ENCODE measurements around the gene SMIM30. TPM values are rescaled to one million over a fixed set of nuclear protein-coding genes. Genes with fewer than 3 reads are reported as not detected.

Gene SMIM30
- total and polyA plus RNA-seq, 10 of the 15 experiments (the other 5 are each of a cell fraction or from before 2014, with no cell fraction given): 42.2 to 258 (median 96.9) TPM

- TF ChIP-seq BRCA1 (IDR thresholded peaks at IDR 0.05; ENCODE audit: low read depth, low read length) (no peak), PKNOX1 (IDR thresholded peaks at IDR 0.05) (no peak), ZZZ3 (IDR thresholded peaks at IDR 0.05; ENCODE audit: control insufficient read depth, insufficient read length, low read depth) (no peak)
Observed at GRCh38 chr7:113137241-113137640, 18.9 kb upstream of the SMIM30 start (continued).

- no peak for FAIRE-seq
Observed at GRCh38 chr7:113134025-113134424, 15.7 kb upstream of the SMIM30 start.

More at GRCh38 chr7:113134025-113134424, 15.7 kb upstream of the SMIM30 start:
- ChIA-PET POLR2A (no interaction called here), CTCF (no interaction called here), RAD21 (ENCODE audit: unreplicated experiment) (no interaction called here), SMC1A (ENCODE audit: uncharacterized antibody, unreplicated experiment) (no interaction called here)
- no peak for ATAC-seq
- Histone ChIP-seq H3K4me2 (ENCODE audit: control insufficient read depth, insufficient read depth) (no peak overlapping the region), H3K36me3 (ENCODE audit: control insufficient read depth in 2 of 2, insufficient read depth in 2 of 2, low read length in 1 of 2) (no peaks in the 10 kb centered on the region), H4K20me1 (ENCODE audit: control insufficient read depth, insufficient read depth) (no peaks in the 10 kb centered on the region), H3K79me2 (ENCODE audit: control insufficient read depth, insufficient read depth, low read length) (no peaks in the 10 kb centered on the region), H3K27ac (ENCODE audit: control insufficient read depth, insufficient read depth) (no peak overlapping the region), H2AFZ (ENCODE audit: control insufficient read depth, low read depth, low read length) (no peak overlapping the region), H3K9ac (ENCODE audit: control insufficient read depth, insufficient read depth, low read length) (no peak overlapping the region), H3K4me1 (ENCODE audit: control insufficient read depth, insufficient read depth, low read length) (no peaks in the 10 kb centered on the region), H3K9me3 (replicated peaks; ENCODE audit: control insufficient read depth, insufficient read depth, low read length) (no peaks in the 10 kb centered on the region), H3K4me3 (no peak overlapping the region), H3K27me3 (replicated peaks in 1 of 2; ENCODE audit: control insufficient read depth in 2 of 2, insufficient read depth in 2 of 2, low read length in 1 of 2) (no peaks in the 10 kb centered on the region; a peak in 1 of 4 replicates)
- no TSS peak for BruUV-seq (replicated peaks)
- WGBS (ENCODE audit: insufficient coverage, insufficient replicate concordance, low lambda C conversion rate, missing lambda C conversion rate): 17% methylated on average over 1 of the region's 1 CpG
- DNase-seq (ENCODE audit: low read depth, low spot score): no peak
- no peak for TF ChIP-seq ZNF207 (IDR thresholded peaks at IDR 0.05; ENCODE audit: borderline replicate concordance)
- no peak for TF ChIP-seq EED (IDR thresholded peaks at IDR 0.05; ENCODE audit: low read depth)
- TF ChIP-seq EGR1 (IDR thresholded peaks at IDR 0.05; ENCODE audit: borderline replicate concordance in 1 of 2, low read depth in 2 of 2, low read length in 2 of 2): no peak
- TF ChIP-seq E2F4 (IDR thresholded peaks at IDR 0.05; ENCODE audit: low read depth, low read length): no peak
- TF ChIP-seq CTCF (IDR thresholded peaks at IDR 0.05 in 2 of 3, conservative IDR thresholded peaks at IDR 0.05 in 1 of 3; ENCODE audit: control insufficient read depth in 2 of 3, extremely low read depth in 1 of 3, insufficient read depth in 1 of 3, low read depth in 3 of 3, low read length in 3 of 3): no peak
- no peak for TF ChIP-seq SUZ12 (IDR thresholded peaks at IDR 0.05; ENCODE audit: unreplicated experiment)
- no peak for TF ChIP-seq LARP7 (IDR thresholded peaks at IDR 0.05)
- no peak for TF ChIP-seq CEBPZ (IDR thresholded peaks at IDR 0.05; ENCODE audit: low read depth, low read length)
- TF ChIP-seq NR2C1 (IDR thresholded peaks at IDR 0.05): no peak
- no peak for TF ChIP-seq ZBED1 (IDR thresholded peaks at IDR 0.05; ENCODE audit: borderline replicate concordance)
- no peak for TF ChIP-seq HCFC1 (IDR thresholded peaks at IDR 0.05; ENCODE audit: low read length)
- no peak for TF ChIP-seq IRF4 (IDR thresholded peaks at IDR 0.05; ENCODE audit: low read depth, low read length)
- intact Hi-C loops (cut with micrococcal nuclease; ENCODE audit: unreplicated experiment): no loop called here
- in situ Hi-C loops (cut with MboI): no loop called here
